ENCODE results near the gene TRMT1.
"Not testable (repeated sequence)": the region's sequence is repeated elsewhere in the genome, so short reads cannot be mapped to it uniquely, and the experiment has no call there.

Gene TRMT1

DNA sequence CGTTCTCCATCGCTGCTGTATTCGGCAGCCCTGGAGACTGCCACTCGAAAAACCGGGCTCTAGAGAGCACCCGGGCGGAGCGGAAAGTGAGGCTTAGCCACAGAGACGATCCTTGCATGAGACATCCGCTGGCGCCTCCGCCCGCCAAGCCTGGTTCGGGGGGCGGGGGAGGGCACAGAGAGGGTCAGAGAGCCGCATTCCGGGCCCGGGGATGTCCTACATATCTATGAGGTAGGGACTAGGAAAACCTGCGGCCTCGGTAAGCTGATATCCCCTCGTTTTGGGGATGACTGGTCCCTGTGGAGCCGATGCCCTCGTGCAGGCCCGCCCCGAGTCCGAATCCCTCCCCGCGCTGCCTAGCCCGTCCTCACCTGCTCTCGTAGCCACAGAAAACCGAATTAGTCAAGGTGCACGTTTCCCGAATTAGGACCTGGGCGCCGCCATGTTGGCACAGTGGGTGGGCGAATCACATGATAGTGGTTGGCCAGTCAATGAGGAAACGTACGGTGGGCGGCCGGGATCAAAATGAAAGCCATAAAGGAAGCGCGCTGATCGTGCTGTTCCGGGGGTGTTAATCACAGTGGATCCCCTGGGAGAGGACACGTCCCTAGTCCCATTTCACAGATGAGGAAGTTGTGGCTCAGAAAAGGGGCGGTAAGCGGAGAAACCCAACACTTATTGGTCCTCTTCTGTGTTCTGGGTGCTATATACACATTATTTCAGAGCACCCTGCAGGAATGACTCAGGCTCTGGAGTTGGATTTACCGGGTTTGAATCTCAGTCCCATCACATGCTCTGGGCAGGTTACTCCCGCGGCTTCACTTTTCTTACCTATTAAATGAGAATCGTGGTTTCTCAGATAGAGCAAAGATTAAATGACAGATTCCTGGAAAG, at the start of gene TRMT1:
Gene TRMT1 (minus strand): TSS at position 459 of the 894 bp plus-strand sequence. CDS start 341 bp downstream, at position 118.
- peak; percentile 96 for DNase-seq

- not testable (repeated sequence) for DNase-seq
Observed at GRCh38 chr19:13166151-13166550, 49.6 kb upstream of the TRMT1 start.

DNA sequence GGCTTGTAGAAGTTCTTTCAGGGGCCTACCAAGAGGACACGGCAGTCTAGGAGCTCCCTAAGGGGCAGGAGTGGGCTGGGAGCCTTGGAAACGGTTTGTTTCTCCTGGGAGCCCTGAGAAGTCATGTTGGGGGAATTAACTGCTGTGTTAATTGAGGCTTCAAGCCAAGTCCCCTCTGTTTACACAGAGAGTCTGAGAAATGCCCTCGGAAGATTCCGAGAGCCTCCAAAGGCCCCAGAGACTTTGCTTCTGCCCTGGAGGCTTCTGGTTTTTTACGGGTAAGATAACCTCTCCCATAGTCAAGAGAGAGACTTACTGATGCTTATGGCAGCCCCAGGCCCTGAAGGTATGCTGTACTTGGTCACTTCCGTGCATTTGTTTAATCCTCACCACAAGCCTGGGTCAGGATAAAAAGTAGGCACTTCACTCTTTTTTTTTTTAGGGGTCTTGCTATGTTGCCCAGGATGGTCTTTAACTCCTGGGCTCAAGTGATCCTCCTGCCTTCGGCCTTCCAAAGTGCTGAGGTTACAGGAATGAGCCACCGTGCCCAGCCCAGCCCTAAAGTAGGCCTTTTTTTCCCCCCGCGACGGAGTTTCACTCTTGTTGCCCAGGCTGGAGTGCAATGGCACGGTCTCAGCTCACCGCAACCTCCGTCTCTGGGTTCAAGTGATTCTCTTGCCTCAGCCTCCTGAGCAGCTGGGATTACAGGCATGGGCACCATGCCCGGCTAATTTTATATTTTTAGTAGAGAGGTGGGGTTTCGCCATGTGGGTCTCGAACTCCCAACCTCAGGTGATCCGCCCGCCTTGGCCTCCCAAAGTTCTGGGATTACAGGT, 48.8 kb upstream of the TRMT1 start:
- no peak for DNase-seq

DNA sequence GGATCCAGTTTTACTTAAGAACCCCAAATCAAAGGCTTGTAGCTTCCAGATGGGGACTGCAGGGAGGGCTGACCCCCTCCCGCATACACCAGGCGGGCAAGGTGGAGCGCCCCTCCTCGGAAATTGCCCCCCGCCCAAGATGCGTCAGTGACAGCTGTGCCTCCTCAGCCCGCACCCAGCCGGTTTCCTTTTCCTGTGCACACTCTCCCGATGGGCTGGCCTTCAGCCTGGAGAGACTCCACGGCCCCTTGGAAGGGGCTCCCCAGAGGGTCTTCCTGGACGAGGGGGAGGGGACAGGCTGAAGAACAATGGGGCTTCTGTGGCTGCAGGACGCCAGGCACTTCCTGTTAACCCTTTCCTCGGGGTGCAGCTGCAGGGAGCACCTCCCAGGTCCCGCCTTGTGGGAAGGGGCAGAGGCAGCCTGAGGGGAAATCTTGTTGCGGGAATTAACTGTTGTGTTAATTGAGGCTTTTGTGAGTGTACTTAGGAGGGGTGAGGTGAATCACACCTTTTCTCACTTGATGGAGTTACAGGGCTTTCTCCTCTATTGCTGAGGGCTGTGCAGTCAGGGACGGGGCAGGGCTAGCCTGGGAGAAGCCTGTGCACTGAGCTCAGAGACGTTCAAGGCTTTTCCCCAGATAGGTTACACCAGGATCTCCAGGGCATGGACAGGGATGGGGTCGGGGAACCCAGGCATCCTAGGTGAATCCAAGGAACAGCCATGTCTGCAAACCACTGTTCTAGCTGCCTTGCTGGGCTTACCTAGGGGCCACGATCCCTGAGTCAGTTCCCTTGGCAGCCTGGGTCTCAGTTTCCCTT, 48.0 kb upstream of the TRMT1 start:
- peak; percentile 50 for DNase-seq

DNA sequence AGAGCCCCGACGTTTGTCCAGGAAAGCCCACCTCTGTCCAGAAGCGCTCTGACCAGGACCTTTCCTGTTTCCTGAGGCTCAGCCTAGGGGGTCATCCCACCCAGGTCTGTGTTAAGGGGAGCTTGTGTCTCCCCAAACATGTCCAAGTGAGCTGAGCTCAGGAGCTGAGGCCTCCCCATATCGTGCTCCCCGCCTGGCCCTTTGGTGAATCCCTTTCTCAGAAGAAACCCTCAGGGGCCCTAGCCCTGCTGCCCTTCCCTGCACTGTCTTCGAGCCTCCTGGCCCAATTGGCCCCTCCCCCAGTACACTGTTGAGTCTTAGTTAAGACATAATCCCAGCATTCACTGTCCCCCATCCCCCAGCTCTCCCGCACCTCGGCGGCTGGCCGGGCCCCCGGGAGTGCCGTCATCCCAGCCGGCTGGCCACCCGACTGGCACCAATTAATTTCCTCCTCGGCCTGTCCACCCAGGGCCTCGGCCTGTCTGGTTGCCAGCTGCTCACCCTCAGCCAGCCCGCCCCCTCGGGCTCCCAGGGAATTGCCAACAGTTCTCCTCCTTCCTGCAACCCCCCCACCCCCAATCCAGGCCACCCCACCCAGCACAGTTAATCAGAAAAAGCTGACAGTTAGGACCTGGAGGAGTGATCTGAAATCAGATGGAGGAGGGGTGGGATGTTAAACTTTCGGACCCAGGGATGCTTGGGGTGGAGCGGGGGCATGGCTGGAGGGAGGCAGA, 47.2 kb upstream of the TRMT1 start:
- DNase-seq, result peak; percentile 78

GRCh38 chr19:13162724-13163608, 46.4 kb upstream of the TRMT1 start:
- peak; percentile 95 for DNase-seq

DNA sequence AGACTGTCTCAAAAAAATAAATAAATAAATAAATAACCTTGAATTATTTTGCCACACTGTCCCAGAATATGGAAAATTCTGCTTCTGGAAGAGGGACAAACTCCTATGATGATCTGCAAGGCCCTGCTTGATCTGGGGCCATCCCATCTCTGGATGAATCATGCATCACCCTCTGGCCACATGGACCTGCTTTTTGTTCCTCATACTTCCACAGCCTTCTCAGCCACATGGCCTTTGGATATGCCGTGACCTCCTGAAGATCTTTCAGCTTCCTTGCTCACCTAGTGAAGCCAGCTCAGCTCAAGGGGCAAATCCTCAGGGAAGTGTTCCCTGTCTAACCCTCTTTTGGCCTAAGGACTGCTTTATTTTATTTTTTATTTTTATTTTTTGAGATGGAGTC, 44.0 kb upstream of the TRMT1 start:
- DNase-seq, result no peak

DNA sequence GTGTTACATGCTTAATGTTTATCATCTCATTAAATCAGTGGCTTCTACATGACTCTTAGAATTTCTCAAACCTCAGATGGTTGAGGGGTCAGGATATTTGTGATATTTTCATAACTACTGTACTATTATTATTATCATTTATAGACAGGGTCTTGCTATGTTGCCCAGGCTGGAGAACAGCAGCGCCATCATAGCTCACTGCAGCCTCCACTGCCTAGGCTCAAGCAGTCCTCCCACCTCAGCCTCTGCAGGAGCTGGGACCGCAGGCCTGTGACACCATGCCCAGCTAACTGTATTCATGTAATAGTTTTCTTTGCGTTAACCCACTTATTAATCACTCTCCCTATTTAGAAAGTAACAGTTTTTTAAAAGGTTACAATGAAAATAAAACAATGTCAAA, 43.2 kb upstream of the TRMT1 start:
- no peak for DNase-seq

GRCh38 chr19:13155472-13156359, 39.2 kb upstream of the TRMT1 start:
- DNase-seq, result peak; percentile 69

GRCh38 chr19:13154911-13155471, 38.5 kb upstream of the TRMT1 start:
- peak; percentile 90 for DNase-seq

- DNase-seq, result peak; percentile 81
Observed at GRCh38 chr19:13154241-13154778, 37.8 kb upstream of the TRMT1 start.

- peak; percentile 35 for DNase-seq
Observed at GRCh38 chr19:13153569-13154240, 37.2 kb upstream of the TRMT1 start.

DNA sequence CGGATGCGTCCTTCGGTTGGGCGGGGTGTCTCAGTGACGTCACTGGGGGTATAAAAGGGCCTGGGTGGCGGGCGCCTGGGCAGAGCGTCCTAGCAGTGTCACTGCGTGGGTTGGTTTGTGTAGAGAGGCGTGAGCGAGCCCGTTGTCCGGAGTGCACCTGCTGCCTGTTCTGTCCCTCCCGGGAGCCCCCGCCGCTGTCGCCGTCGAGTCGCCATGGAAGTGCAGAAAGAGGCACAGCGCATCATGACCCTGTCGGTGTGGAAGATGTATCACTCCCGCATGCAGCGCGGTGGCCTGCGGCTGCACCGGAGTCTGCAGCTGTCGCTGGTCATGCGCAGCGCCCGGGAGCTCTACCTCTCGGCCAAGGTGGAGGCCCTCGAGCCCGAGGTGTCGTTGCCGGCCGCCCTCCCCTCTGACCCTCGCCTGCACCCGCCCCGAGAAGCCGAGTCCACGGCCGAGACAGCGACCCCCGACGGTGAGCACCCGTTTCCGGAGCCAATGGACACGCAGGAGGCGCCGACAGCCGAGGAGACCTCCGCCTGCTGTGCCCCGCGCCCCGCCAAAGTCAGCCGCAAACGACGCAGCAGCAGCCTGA, 36.5 kb upstream of the TRMT1 start:
- peak; percentile 98 for DNase-seq

DNA sequence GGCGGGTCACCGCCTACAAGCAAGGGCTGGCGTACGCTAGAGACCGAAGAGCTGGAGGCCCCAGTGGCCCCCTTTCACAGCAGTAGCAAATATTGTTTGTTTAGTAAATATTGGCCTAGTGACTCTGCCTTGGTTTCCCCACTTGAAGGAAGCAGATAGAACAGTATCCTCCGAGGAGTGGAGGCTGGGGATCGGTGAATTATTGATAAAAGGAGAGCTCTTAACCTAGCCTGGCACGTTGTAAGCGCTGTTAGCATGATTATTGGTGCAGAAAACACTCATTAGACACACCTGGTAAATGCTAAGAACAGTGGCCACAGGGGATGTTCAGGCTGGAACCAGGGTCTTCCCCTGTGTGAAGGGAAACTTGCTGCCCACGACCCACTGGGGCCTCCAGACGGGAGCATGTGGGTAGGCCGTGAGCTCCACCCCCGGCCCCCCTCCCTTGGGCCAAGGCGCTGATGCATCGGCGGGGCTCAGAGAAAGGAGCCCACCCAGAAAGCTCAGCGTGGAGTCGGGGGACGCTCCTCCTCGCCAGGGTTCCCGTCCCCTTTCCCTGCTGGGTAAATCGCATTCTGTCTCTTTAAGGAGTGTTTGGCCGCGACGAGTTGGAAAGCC, 35.9 kb upstream of the TRMT1 start:
- no peak for DNase-seq

DNA sequence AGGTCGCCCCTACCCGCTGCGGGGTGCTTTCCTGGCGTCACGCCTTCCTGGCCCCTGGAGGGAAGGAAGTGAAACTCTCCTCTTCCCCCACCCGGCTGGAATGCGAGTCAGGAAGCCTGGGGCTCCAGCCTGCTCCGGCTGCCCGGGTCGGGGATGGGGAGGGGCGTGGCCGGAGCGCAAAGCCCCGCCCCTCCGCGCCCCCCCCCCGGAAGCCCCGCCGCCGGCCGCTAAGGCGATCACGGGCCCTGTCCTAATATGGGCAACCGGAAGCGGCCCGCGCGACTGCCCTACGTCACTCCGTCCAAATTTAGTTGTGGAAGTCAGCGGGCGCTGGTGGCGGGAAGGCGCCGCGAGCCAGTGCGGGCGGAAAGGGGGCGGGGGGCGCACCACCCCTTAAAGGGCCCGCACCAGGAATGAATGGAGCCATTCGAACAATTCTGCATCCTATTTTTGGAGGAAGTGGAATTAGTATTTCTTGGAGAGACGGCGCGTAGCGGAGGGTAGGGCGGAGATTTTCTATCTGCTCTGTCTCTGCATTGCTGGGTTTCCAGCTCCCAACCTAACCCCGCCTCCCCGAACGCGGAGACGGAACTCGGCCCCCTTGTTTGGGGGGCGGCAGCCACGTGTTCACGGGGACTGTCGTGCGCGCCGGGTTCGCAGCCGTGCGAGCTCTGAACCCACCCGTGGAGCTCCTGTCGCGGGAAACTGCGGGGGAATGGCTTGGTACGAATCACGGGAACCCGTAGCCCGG, 35.2 kb upstream of the TRMT1 start:
- DNase-seq, result peak; percentile 97

DNA sequence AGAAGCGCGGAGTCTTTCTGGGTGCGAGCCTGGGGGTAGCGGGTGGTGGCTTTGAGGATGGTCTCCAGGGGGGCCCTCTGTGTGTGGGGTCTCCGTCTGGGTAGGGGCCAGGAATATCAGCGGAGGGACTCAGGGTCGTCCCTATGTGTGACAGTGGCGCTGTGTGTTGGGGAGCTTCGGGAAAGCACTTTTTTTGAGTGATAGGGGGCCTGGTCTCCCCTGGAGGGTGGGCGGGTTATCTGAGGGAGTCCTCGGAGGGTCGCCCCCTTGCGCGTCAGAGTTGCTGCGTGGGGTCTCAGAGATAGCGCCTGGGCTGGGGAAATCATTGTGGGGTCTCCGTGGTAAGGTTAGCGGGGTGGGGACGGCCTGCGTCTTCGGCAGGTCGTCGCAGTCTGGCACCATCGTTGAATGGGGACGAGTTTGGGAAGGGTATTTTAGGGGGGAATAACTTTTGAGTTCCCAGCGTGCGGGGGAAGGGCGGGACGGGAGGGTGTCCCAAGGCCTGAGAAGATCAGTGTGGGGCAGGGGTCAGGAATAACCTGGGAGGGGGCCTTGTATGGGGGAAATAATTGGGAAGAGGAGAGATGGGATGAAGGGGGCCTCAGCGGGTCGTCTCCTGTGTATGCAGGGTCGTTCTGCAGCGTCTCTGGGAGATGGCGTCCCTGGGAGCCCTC, 34.5 kb upstream of the TRMT1 start:
- DNase-seq, result peak; percentile 42

Measured in activated CD4-positive, alpha-beta T cell treated with anti-CD3 and anti-CD28 coated beads for 48 hours (primary cell).